H7 (cell line): ENCODE results near the gene IMPACT. TPM values are rescaled to one million over a fixed set of nuclear protein-coding genes. Genes with fewer than 3 reads are reported as not detected.

Source experiments
- DNase-seq: peaks from one replicate; pipeline ENCODE4 v3.0.0; 2012
- H3K27me3 ChIP-seq: 2 replicates; pipeline ENCODE4 v1.6.0; 2011; ENCODE audit warnings: mild to moderate bottlenecking, low read length; ENCODE audit not compliant: control insufficient read depth, insufficient read depth
- H3K36me3 ChIP-seq: replicated peaks from 2 replicates; pipeline ENCODE4 v1.5.1; 2011; ENCODE audit warnings: low read length; ENCODE audit not compliant: control insufficient read depth, insufficient read depth
- H3K4me3 ChIP-seq: 2 replicates; pipeline ENCODE4 v1.5.1; 2011; ENCODE audit warnings: low read depth, mild to moderate bottlenecking, control low read depth, low read length, moderate library complexity; ENCODE audit not compliant: insufficient read depth
- total RNA-seq: library from RNA; depleted of rRNA; stranded (reverse); fragments of >200 nt; shearing (Covaris generic); gene quantifications from 2 replicates; pipeline ENCODE4 v1.2.3, GENCODE V29; 2014

IMPACT gene
- total RNA-seq, 1 experiment from 2014 or later = 27.8 TPM

- Histone ChIP-seq H3K4me3 (no peak overlapping the region), H3K27me3 (no peaks in the 10 kb centered on the region), H3K36me3 (no peaks in the 10 kb centered on the region)
- DNase-seq = no peak
Observed at GRCh38 chr18:24479371-24479770, 52.9 kb downstream of the IMPACT start.

- H3K36me3 ChIP-seq = no peaks in the 10 kb centered on the region
- no peaks in the 10 kb centered on the region for H3K27me3 ChIP-seq
- DNase-seq = no peak
- no peak overlapping the region for H3K4me3 ChIP-seq
Observed at GRCh38 chr18:24482821-24483220, 56.4 kb downstream of the IMPACT start.

GRCh38 chr18:24485681-24486080 lies 59.2 kb downstream of the IMPACT start:
- Histone ChIP-seq H3K27me3 (no peaks in the 10 kb centered on the region), H3K36me3 (no peaks in the 10 kb centered on the region), H3K4me3 (no peak overlapping the region)
- DNase-seq = no peak

- Histone ChIP-seq H3K4me3 (no peak overlapping the region), H3K36me3 (no peaks in the 10 kb centered on the region), H3K27me3 (no peaks in the 10 kb centered on the region)
- DNase-seq = no peak
Observed at GRCh38 chr18:24486684-24487083, 60.2 kb downstream of the IMPACT start.

- no peak overlapping the region for H3K4me3 ChIP-seq
- peak; percentile 26 for DNase-seq
- H3K27me3 ChIP-seq = no peaks in the 10 kb centered on the region
- no peaks in the 10 kb centered on the region for H3K36me3 ChIP-seq
Observed at GRCh38 chr18:24488824-24489493, 62.5 kb downstream of the IMPACT start.

GRCh38 chr18:24490539-24490938 lies 64.1 kb downstream of the IMPACT start:
- no peak overlapping the region for H3K4me3 ChIP-seq
- DNase-seq = no peak
- no peaks in the 10 kb centered on the region for H3K36me3 ChIP-seq
- no peaks in the 10 kb centered on the region for H3K27me3 ChIP-seq

GRCh38 chr18:24491927-24492834 lies 65.7 kb downstream of the IMPACT start:
- DNase-seq = peak; percentile 19
- no peak overlapping the region for H3K4me3 ChIP-seq
- no peaks in the 10 kb centered on the region for H3K36me3 ChIP-seq
- no peaks in the 10 kb centered on the region for H3K27me3 ChIP-seq

- Histone ChIP-seq H3K36me3 (no peaks in the 10 kb centered on the region), H3K4me3 (no peak overlapping the region), H3K27me3 (no peaks in the 10 kb centered on the region)
- no peak for DNase-seq
Observed at GRCh38 chr18:24494586-24494985, 68.1 kb downstream of the IMPACT start.

- Histone ChIP-seq H3K36me3 (no peaks in the 10 kb centered on the region), H3K4me3 (no peak overlapping the region), H3K27me3 (no peaks in the 10 kb centered on the region)
- DNase-seq = no peak
Observed at GRCh38 chr18:24497031-24497754, 70.7 kb downstream of the IMPACT start.

- no peak for DNase-seq
- Histone ChIP-seq H3K4me3 (no peak overlapping the region), H3K36me3 (no peaks in the 10 kb centered on the region), H3K27me3 (no peaks in the 10 kb centered on the region)
Observed at GRCh38 chr18:24499814-24500213, 73.3 kb downstream of the IMPACT start.

GRCh38 chr18:24500217-24500616 lies 73.7 kb downstream of the IMPACT start:
- Histone ChIP-seq H3K4me3 (no peak overlapping the region), H3K27me3 (no peaks in the 10 kb centered on the region), H3K36me3 (no peaks in the 10 kb centered on the region)
- no peak for DNase-seq

GRCh38 chr18:24500766-24501165 lies 74.3 kb downstream of the IMPACT start:
- no peak for DNase-seq
- H3K36me3 ChIP-seq = no peaks in the 10 kb centered on the region
- H3K4me3 ChIP-seq = no peak overlapping the region
- H3K27me3 ChIP-seq = no peaks in the 10 kb centered on the region

GRCh38 chr18:24502667-24503523 lies 76.4 kb downstream of the IMPACT start:
- Histone ChIP-seq H3K4me3 (no peak overlapping the region), H3K36me3 (no peaks in the 10 kb centered on the region), H3K27me3 (no peaks in the 10 kb centered on the region)
- no peak for DNase-seq
